ENCODE measurements around the gene OR2Y1.
A peak's percentile ranks its signal among the peaks of the same experiment; 100 is the strongest.
"Not testable (repeated sequence)": the region's sequence is repeated elsewhere in the genome, so short reads cannot be mapped to it uniquely, and the experiment has no call there.

OR2Y1 gene
- 0 reads per million in 4 donors for total RNA-seq

GRCh38 chr5:180739958-180740357 is at the start of gene OR2Y1:
OR2Y1 (minus strand) TSS chr5:180740058; CDS start chr5:180740058, 0 bp downstream.
- DNase-seq = no peak

DNA sequence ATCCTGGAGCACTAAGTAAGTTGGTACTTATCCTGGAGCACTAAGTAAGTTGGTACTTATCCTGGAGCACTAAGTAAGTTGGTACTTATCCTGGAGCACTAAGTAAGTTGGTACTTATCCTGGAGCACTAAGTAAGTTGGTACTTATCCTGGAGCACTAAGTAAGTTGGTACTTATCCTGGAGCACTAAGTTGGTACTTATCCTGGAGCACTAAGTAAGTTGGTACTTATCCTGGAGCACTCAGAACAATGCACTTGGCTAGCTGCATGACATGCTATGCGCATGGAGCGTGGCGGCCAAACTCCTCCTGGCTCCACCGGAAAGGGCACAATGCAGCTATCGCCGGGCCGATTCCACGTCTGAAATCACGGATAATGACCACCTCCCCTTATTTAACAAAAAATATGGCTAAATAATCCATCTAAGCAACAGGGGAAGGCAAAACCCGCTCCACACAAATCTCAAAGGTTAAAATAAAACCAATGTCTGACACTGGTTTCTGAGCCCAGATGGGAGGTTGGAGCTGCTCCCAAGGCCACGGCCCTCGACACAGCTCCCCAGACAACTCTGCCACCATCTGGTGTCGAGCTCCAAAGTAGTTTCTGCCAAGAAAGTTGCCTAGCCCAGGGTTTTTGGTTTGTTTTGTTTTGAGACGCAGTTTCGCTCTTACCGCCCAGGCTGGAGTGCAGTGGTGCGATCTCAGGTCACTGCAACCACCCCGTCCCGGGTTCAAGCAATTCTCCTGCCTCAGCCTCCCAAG is 49.0 kb upstream of the OR2Y1 start:
- not testable (repeated sequence) for DNase-seq

- no peak for DNase-seq
These were observed 48.0 kb upstream of the OR2Y1 start for GRCh38 chr5:180787711-180788431.

DNA sequence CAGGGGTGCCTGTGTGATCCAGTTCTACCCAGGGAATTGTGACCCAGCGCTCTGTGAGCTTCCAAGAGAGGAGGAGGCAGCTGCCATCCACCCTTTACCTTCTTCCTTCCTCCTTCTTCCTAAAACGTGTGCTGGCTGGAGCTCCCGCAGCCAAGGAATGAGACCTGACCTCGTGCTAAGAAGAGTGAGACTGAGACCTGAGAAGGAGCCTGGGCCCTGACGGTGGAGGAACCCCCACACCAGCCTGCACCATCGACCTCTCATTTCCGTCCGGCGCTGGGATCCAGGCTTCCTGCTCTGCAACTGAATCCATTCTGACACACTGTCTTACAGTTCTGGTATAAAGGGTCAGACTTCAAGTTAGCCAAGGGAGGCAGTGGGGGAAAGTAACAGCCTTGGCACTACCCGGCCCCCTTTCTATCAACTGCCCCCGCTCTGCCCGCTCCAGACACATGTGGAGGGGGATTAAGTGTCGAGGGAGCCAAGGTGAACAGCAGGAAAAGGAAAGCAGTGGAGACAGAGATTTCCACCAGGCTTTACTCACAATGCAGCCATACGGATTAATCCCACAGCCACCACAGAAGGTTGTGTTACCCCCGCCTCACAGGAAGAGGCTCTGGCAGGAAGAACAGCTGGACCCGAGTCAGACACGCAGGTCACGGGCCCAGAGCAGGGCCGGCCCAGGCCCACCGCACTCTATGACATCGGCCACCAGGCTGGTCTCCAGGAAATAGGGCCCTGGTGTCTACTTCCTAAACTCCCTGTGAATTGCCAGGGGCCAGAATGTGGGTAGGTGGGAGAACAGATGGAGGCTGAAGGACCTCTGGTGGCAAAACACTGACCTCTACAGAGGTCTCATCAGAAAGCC is 46.9 kb upstream of the OR2Y1 start:
- no peak for DNase-seq

DNA sequence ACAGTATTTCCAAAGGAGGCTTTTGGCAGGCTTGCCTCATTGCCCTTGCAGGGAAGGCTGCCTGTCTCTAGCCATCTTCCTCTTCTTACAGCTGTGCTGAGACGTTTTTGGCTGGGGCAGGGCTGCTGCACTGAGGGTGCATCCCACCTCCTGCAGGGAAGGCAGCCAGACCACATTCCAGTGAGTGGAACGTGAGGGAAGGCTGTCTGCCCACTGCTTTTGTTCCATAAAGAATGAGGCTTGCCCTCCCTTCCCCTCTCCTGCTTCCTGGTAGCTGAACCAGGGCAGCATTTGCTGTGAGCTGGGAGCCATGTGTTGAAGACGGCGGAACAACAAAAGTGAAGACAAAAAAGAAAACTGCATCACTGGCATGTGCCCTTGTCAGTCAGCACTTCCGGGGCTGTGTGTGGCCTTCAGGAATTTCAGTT is 46.0 kb upstream of the OR2Y1 start:
- no peak for DNase-seq

DNA sequence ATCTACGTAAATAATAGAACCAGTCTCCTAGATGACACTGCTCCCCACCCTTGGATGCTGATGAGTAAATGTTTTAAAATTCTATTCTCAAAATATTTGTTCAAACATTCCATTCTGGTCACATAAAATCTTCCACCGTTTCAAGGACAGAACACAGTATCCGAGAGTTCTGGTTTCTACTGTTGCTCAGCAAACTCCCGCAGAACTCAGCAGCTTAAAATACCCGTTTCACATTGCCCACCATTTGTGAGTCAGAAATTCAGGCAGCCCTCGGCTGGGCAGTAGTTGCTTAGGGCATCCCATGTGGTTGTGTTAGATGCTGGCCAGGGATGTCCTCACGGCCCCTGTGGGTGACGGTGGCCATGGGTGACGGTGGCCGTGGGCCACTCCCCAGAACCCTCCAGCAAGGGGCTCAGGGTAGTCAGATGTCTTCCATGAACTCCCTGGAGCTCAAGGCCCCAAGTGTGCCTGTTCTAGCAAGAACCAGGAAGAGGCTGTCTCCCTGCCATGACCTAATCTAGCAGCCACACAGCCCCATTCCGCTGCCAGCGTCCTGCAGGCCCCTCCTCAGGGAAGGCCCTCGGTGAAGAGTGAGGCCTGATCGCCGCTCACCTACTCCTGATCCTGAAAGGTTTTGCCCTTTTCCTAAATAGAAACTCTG is 45.4 kb upstream of the OR2Y1 start:
- DNase-seq = no peak

GRCh38 chr5:180784497-180785097 is 44.7 kb upstream of the OR2Y1 start:
- DNase-seq = peak in 4 of 5 donors; percentile 52 to 67 (median 59)

DNA sequence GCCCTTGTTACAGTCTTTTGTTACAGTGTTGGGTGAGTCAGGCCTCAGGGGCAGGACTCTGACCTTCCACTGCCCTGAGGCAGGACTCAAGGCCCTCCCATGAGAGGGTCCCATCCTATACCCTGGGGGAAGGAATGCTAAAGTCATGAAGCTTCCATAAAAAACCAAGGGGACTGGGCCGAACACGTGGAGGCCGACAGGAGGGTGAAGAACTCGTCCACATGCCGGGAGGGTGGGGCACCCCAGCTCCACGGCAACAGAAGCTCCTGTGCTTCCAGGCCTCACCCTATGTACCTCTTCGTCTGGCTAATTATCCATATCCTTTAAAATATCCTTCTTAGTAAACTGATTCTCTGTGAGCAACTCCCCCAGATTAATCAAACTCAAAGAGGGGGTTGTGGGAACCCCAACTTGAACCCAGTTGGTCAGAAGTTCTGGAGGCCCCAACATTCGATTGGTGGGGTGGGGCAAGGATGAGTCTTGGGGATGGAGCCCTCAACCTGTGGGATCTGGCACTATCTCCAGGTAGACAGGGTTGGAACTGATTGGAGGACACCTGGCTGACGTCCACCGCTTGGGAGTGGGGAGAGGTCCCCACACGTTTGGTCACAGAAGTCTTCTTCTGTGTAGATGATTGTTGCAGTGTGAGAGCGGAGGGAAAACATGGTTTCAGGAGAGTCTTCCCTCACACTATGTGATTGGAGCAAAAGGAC is 43.6 kb upstream of the OR2Y1 start:
- DNase-seq = no peak

DNA sequence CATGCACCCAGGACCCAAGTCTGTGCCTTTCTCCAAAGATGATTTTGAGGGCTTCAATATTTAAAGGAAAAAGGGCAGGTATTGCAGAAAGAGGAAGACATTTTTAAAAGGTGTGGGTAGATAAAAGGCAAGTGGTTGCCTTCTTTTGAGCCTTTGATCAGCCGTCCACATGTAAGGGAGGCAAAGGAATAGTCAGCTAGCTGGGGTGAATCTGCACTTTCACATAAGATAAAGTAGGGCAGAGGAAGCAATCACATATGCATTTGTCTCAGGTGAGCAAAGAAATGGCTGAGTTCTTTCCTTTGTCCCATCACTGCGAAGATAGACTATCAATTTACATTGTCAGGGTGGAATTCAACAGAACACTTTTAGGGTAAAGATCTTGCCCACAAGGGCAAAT is 42.9 kb upstream of the OR2Y1 start:
- no peak for DNase-seq

DNA sequence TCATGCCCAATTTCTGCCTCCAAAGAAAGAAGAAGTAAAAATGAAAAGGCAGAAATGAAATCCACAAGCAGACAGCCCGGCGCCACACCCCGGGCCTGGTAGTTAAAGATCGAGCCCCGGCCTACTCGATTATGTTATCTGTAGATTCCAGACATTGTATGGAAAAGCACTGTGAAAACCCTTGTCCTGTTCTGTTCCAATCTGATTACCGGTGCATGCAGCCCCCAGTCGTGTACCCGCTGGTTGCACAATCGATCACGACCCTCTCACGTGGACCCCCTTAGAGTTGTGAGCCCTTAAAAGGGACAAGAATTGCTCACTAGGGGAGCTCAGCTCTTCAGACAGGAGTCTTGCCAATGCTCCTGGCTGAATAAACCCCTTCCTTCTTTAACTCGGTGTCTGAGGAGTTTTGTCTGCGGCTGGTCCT is 42.1 kb upstream of the OR2Y1 start:
- not testable (repeated sequence) for DNase-seq

GRCh38 chr5:180779985-180780610 is 40.2 kb upstream of the OR2Y1 start:
- no peak for DNase-seq

GRCh38 chr5:180777475-180777874 is 37.6 kb upstream of the OR2Y1 start:
- no peak for DNase-seq

DNA sequence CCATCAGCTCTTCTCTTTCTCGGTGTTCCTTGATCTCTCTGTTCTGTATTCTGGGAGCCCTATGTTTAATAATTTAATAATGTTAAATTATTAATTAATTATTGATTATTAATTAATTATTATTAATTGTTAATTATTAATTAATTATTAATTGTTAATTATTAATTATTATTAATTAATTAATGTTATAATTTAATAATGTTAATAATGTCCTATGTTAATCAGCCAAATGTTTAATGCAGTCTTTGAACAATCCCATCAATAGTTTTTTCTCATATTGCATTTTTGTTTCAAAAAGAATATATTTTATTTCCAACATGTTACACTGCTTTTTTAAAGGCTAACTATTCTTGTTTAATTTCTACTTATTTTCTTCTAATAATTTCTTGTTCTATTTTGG is 36.5 kb upstream of the OR2Y1 start:
- no peak for DNase-seq

DNA sequence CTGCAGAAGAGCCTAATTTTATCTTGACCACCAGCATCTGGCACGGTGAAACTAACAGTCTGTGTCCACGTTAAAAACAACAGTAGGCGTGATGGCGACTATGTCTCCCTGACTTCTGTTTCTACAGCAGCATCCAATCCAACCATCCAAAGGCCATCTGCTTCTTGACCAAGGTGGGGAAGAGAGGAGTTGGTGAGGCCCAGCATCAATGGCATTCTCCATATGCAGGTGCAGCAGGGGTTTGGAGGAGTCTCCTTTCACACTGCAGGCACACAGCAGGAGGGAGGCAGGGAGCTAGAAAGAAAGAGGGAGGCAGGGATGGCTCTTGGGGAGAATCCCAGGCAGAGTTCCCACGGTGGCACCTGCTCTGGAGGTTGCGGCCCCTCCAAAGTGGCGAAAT is 35.8 kb upstream of the OR2Y1 start:
- no peak for DNase-seq

DNA sequence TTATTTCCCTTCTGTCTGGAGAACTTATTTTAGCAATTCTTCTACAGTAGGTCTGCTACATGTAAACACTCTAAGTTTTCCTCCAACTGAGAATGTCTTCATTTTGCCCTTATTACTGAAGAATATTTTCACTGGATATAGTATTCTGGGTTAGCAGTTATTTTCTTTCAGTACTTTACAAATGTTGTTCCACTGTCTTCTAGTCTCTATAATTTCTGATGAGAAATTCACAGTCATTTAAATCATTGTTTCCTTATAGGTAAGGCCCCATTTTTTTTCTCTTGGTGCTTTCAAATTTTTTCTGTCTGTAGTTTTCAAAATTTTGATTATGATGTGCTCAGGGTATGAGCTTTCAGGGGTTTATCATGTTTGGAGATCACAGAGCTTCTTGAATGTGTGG is 32.0 kb upstream of the OR2Y1 start:
- DNase-seq = no peak

- DNase-seq = no peak
These were observed 30.0 kb upstream of the OR2Y1 start for GRCh38 chr5:180769821-180770220.

GRCh38 chr5:180755601-180756000 is 15.7 kb upstream of the OR2Y1 start:
- DNase-seq = no peak

GRCh38 chr5:180744253-180744652 is 4.4 kb upstream of the OR2Y1 start:
- no peak for DNase-seq

DNA sequence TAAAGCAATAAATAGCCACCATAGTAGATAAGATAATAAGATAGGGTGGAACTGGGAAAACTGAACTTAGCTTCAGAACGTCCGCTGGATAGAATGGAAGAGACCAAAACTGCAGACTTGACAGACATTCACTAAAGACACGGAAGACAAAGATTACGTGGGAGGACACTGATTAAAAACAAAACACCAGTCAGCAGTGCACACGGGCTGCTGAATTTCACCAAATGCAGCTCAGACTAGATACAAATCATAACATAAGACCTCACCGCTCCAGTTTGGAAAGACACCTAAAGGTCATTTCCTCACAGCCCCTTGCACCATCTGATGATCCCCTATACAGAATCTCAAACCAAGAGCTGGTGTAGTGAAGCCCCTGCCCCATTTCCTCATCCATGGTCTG is 2.9 kb upstream of the OR2Y1 start:
- DNase-seq = no peak

DNA sequence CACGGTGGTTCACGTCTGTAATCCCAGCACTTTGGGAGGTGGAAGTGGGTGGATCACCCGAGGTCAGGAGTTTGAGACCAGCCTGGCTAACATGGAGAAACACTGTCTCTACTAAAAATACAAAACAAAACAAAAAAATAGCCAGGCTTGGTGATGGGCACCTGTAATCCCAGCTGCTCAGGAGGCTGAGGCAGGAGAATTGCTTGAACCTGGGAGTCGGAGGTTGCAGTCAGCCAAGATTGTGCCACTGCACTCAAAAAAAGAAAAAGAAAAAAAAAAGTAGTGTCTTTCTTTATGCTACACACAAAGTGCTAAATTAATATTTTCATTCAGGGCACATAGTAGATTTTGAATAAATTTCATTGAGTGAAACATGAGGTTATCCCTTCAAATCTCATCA is 1.1 kb upstream of the OR2Y1 start:
- not testable (repeated sequence) for DNase-seq

- no peak for DNase-seq
These were observed 587 bp downstream of the OR2Y1 start for GRCh38 chr5:180739271-180739670.
